Endothelial cell of umbilical vein (primary cell): Measurements from ENCODE around the gene SUPT7L. TPM values are rescaled to one million over a fixed set of nuclear protein-coding genes. Genes with fewer than 3 reads are reported as not detected.

Experiments used
- BruUV-seq: library from RNA; stranded (reverse); fragments of 400-500 nt; replicated peaks from 2 replicates; lab custom pipeline; 2021; lab: Mats Ljungman, UMichigan
- CTCF ChIA-PET: fragments of 300-600, 350-600 bp; sonication (Branson Sonifier 250); formaldehyde crosslinking; loops from one replicate; lab custom pipeline; 2021; ENCODE audit warnings: antibody characterized with exemption, inconsistent platforms; lab: Charles Lee
- POLR2A ChIA-PET: fragments of 300-600, 350-600 bp; sonication (Branson Sonifier 250); formaldehyde crosslinking; loops from one replicate; lab custom pipeline; 2021; ENCODE audit warnings: antibody characterized with exemption, inconsistent platforms; lab: Charles Lee
- DNase-seq: peaks from one replicate; pipeline ENCODE4 v3.0.0-alpha.2; 2011; ENCODE audit warnings: low read depth, low spot score
- FAIRE-seq: peaks from 2 replicates; lab custom pipeline; 2011; peaks lifted over from hg19 to GRCh38; lab: Jason Lieb, UNC
- H2AFZ ChIP-seq: 2 replicates; pipeline ENCODE4 v1.6.0; 2012; ENCODE audit warnings: low read depth, low read length, control low read depth, inconsistent platforms
- H3K27ac ChIP-seq: 2 replicates; pipeline ENCODE4 v1.5.1; 2011; ENCODE audit warnings: low read depth, mild to moderate bottlenecking, control low read depth, low read length, moderate library complexity; ENCODE audit not compliant: insufficient read depth
- H3K27me3 ChIP-seq, 2 experiments: 2 replicates each; pipeline versions ENCODE4 v1.6.0 to v1.6.1; 2011; ENCODE audit warnings: low read length in 2 of 2, mixed read lengths in 1 of 2; ENCODE audit not compliant: control insufficient read depth in 2 of 2, insufficient read depth in 2 of 2
- H3K36me3 ChIP-seq, 2 experiments: 2 replicates in 1 of 2; 3 replicates in 1 of 2; pipeline ENCODE4 v1.5.1; 2011; ENCODE audit warnings: low read length in 2 of 2, mild to moderate bottlenecking in 1 of 2, moderate library complexity in 1 of 2; ENCODE audit not compliant: control insufficient read depth in 2 of 2, insufficient read depth in 2 of 2; ENCODE audit errors: extremely low read depth in 1 of 2
- H3K4me1 ChIP-seq: 3 replicates; pipeline ENCODE4 v1.5.1; 2011; ENCODE audit warnings: mild to moderate bottlenecking, low read length; ENCODE audit not compliant: control insufficient read depth, insufficient read depth; ENCODE audit errors: extremely low read depth
- H3K4me2 ChIP-seq: 2 replicates; pipeline ENCODE4 v1.6.1; 2011; ENCODE audit warnings: low read length, control low read depth, mixed read lengths; ENCODE audit not compliant: insufficient read depth
- H3K4me3 ChIP-seq, 3 experiments: fragments of 200-600 bp in 1 of 3; sonication (generic), shearing (Covaris generic) in 1 of 3; replicated peaks in 1 of 3; 2 replicates each; pipeline ENCODE4 v1.5.1; 2011 to 2016; ENCODE audit warnings: control low read depth in 3 of 3, low read length in 3 of 3, mild to moderate bottlenecking in 2 of 3, inconsistent platforms in 1 of 3, low read depth in 1 of 3, moderate library complexity in 1 of 3; ENCODE audit not compliant: insufficient read depth in 1 of 3
- H3K79me2 ChIP-seq: 2 replicates; pipeline ENCODE4 v1.6.0; 2012; ENCODE audit warnings: low read length, inconsistent platforms; ENCODE audit not compliant: control insufficient read depth, insufficient read depth
- H3K9ac ChIP-seq: replicated peaks from 2 replicates; pipeline ENCODE3; 2011; ENCODE audit warnings: low read length, control low read depth; ENCODE audit not compliant: insufficient read depth; ENCODE audit errors: extremely low read depth
- H3K9me1 ChIP-seq: replicated peaks from 3 replicates; pipeline ENCODE4 v1.6.0; 2011; ENCODE audit warnings: mild to moderate bottlenecking, low read length; ENCODE audit not compliant: control insufficient read depth, insufficient read depth; ENCODE audit errors: extremely low read depth
- H3K9me3 ChIP-seq: replicated peaks from 2 replicates; pipeline ENCODE4 v1.5.1; 2012; ENCODE audit warnings: low read length, inconsistent platforms; ENCODE audit not compliant: control insufficient read depth, insufficient read depth
- H4K20me1 ChIP-seq: replicated peaks from 2 replicates; pipeline ENCODE3; 2011; ENCODE audit warnings: mild to moderate bottlenecking, low read length; ENCODE audit not compliant: control insufficient read depth, insufficient read depth; ENCODE audit errors: extremely low read depth
- EZH2 ChIP-seq: IDR thresholded peaks from 2 replicates; pipeline ENCODE4 v1.6.1; 2012; ENCODE audit warnings: borderline replicate concordance, low read depth, mild to moderate bottlenecking, moderate library complexity, low read length, inconsistent platforms; ENCODE audit not compliant: severe bottlenecking
- FOS ChIP-seq: IDR thresholded peaks from 2 replicates; pipeline ENCODE4 v1.6.1; 2011; ENCODE audit warnings: mild to moderate bottlenecking, low read length, moderate library complexity, borderline replicate concordance; ENCODE audit not compliant: insufficient read depth
- GATA2 ChIP-seq: IDR thresholded peaks from 2 replicates; pipeline ENCODE4 v1.7.0; 2011; ENCODE audit warnings: low read depth, mild to moderate bottlenecking, moderate library complexity, mixed read lengths, low read length; ENCODE audit not compliant: insufficient read length, insufficient read depth
- JUN ChIP-seq: IDR thresholded peaks from 2 replicates; pipeline ENCODE4 v1.6.1; 2011; ENCODE audit warnings: borderline replicate concordance, low read depth; ENCODE audit not compliant: insufficient read length, insufficient read depth
- MYC ChIP-seq: IDR thresholded peaks from one replicate; pipeline ENCODE4 v1.6.1; 2011; ENCODE audit warnings: mild to moderate bottlenecking, low read depth, low read length
- POLR2A ChIP-seq: IDR thresholded peaks from 2 replicates; pipeline ENCODE4 v1.6.1; 2012; ENCODE audit warnings: low read depth, mild to moderate bottlenecking, control low read depth, low read length
- POLR2AphosphoS5 ChIP-seq: IDR thresholded peaks from 2 replicates; pipeline ENCODE4 v1.6.1; 2012; ENCODE audit warnings: low read depth, mild to moderate bottlenecking, control low read depth, low read length, moderate library complexity; ENCODE audit not compliant: insufficient read depth
- dilution Hi-C: fragments of 300-500 bp; cut with MboI; formaldehyde crosslinking; loops from one replicate; pipeline ENCODE4 v1.15.0; 2019; ENCODE audit warnings: low sequenced_read_pairs; ENCODE audit not compliant: extremely low pct_ligation_motif_present
- intact Hi-C: fragments of 100-400 bp; cut with micrococcal nuclease; formaldehyde crosslinking; loops from one replicate; pipeline ENCODE4 v1.10.0; 2022
- polyA plus RNA-seq, 4 experiments: library from polyadenylated mRNA; depleted of rRNA in 3 of 4; stranded (reverse) in 3 of 4; unstranded in 1 of 4; fragments of >200 nt; gene quantifications; 2 replicates each; pipeline versions ENCODE4 v1.2.1 to v1.2.3, GENCODE V29; 2011 to 2012; ENCODE audit warnings: missing spikeins in 1 of 4
- total RNA-seq: library from RNA; stranded (reverse); gene quantifications from 2 replicates; pipeline ENCODE4 v1.2.3, GENCODE V29; 2021
- TF ChIP-seq, protein P1 (sequence below), 2 donors: IDR thresholded peaks; 1 replicate in 1 of 2; 2 replicates in 1 of 2; pipeline ENCODE4 v1.5.1; 2011; ENCODE audit warnings: low read length in 2 of 2, mild to moderate bottlenecking in 2 of 2, moderate library complexity in 2 of 2, control low read depth in 1 of 2, inconsistent platforms in 1 of 2, low read depth in 1 of 2; ENCODE audit not compliant: insufficient read depth in 1 of 2; ENCODE audit errors: extremely low read depth in 1 of 2
- TF ChIP-seq, protein P2 (sequence below): IDR thresholded peaks from 2 replicates; pipeline ENCODE4 v1.6.1; 2011; ENCODE audit not compliant: insufficient read depth, insufficient read length

SUPT7L gene
- total and polyA plus RNA-seq, 2 donors (not counting 3 experiments of a cell fraction or from before 2014, with no cell fraction given), result 30.3 to 44.5 TPM

DNA sequence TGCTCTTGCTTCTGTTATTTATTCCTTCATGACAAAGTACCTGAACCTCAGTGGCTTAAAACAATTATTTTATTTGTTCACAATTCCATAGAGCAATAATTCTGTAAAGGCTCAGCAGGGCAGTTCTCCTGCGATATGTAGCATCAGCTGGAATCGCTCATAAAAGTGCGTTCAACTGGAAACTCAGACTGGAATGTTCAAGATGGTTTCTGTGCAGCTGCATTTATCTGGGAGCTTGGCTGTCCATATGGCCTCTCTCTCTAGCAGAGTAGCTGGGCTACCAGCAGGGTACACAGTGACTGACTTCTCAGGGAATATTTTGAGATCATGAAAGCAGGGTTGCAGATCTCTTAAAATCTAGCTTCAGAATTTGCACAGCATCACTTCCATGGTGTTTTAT lies 48.1 kb downstream of the SUPT7L start:
- BruUV-seq, result no TSS peak
- POLR2A ChIA-PET, result no interaction called here
- no peak overlapping the region for H3K9ac ChIP-seq
- FAIRE-seq, result no peak
- intact Hi-C loops, result no loop called here
- H3K27ac ChIP-seq, result no peak overlapping the region
- TF ChIP-seq JUN (no peak), FOS (no peak), POLR2A (no peak), MYC (no peak), EZH2 (no peak), POLR2AphosphoS5 (no peak), GATA2 (no peak)
- TF ChIP-seq, protein P1, sequence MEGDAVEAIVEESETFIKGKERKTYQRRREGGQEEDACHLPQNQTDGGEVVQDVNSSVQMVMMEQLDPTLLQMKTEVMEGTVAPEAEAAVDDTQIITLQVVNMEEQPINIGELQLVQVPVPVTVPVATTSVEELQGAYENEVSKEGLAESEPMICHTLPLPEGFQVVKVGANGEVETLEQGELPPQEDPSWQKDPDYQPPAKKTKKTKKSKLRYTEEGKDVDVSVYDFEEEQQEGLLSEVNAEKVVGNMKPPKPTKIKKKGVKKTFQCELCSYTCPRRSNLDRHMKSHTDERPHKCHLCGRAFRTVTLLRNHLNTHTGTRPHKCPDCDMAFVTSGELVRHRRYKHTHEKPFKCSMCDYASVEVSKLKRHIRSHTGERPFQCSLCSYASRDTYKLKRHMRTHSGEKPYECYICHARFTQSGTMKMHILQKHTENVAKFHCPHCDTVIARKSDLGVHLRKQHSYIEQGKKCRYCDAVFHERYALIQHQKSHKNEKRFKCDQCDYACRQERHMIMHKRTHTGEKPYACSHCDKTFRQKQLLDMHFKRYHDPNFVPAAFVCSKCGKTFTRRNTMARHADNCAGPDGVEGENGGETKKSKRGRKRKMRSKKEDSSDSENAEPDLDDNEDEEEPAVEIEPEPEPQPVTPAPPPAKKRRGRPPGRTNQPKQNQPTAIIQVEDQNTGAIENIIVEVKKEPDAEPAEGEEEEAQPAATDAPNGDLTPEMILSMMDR (IDR thresholded peaks at IDR 0.05; ENCODE audit: extremely low read depth in 1 of 2, insufficient read depth in 1 of 2, low read depth in 1 of 2, low read length in 2 of 2), result no peak
- TF ChIP-seq, protein P2, sequence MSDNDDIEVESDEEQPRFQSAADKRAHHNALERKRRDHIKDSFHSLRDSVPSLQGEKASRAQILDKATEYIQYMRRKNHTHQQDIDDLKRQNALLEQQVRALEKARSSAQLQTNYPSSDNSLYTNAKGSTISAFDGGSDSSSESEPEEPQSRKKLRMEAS, result no peak
- H2AFZ ChIP-seq, result no peak overlapping the region
- dilution Hi-C loops, result no loop called here
- CTCF ChIA-PET, result no interaction called here
- no peaks in the 10 kb centered on the region for H4K20me1 ChIP-seq
- DNase-seq, result no peak
- no peak overlapping the region for H3K4me3 ChIP-seq
- no peak overlapping the region for H3K4me2 ChIP-seq
- H3K9me1 ChIP-seq, result no peaks in the 10 kb centered on the region
- no peaks in the 10 kb centered on the region for H3K9me3 ChIP-seq
- no peaks in the 10 kb centered on the region for H3K4me1 ChIP-seq
- H3K36me3 ChIP-seq, result peaks cover 9 to 14% of the 10 kb centered on the region in 2 experiments
- H3K27me3 ChIP-seq, result no peaks in the 10 kb centered on the region
- peaks cover 6% of the 10 kb centered on the region for H3K79me2 ChIP-seq
